Stimulated activated CD4-positive, alpha-beta T cell treated with anti-CD3 and anti-CD28 coated beads, TNF-alpha, amount 100 ng/mL, for 4 hours (primary cell): Measurements from ENCODE around the gene HPX.

Experiments used
- DNase-seq, 3 experiments: peaks; one replicate each; pipeline ENCODE4 v3.0.0-alpha.2; 2020; ENCODE audit warnings: low read depth in 3 of 3

The HPX gene

GRCh38 chr11:6440906-6441358 is at the start of gene HPX:
TSS of gene HPX (minus strand) at chr11:6440987. CDS start at chr11:6440963, 24 bp downstream.
- no peak for DNase-seq

GRCh38 chr11:6489306-6489705 is 48.5 kb upstream of the HPX start:
- no peak for DNase-seq

- DNase-seq = no peak
Observed at GRCh38 chr11:6488821-6489220, 48.0 kb upstream of the HPX start.

- no peak for DNase-seq
Observed at GRCh38 chr11:6488342-6488741, 47.6 kb upstream of the HPX start.

GRCh38 chr11:6486938-6487337 is 46.2 kb upstream of the HPX start:
- DNase-seq = no peak

GRCh38 chr11:6486256-6486655 is 45.5 kb upstream of the HPX start:
- DNase-seq = no peak

GRCh38 chr11:6485661-6486060 is 44.9 kb upstream of the HPX start:
- no peak for DNase-seq

- no peak for DNase-seq
Observed at GRCh38 chr11:6483015-6483414, 42.2 kb upstream of the HPX start.

GRCh38 chr11:6482441-6482840 is 41.7 kb upstream of the HPX start:
- no peak for DNase-seq

- no peak for DNase-seq
Observed at GRCh38 chr11:6481924-6482275, 41.1 kb upstream of the HPX start.

GRCh38 chr11:6481012-6481923 is 40.5 kb upstream of the HPX start, which contains the start of the genes ARFIP2 and TIMM10B:
TSS of gene ARFIP2 (minus strand) at chr11:6481331. CDS start at chr11:6480421, 910 bp downstream.
TSS of gene TIMM10B (plus strand) at chr11:6481501. CDS start at chr11:6481517, 16 bp downstream.
- DNase-seq = peak; percentile 88 to 91 (median 90)

GRCh38 chr11:6480299-6480914 is 39.6 kb upstream of the HPX start:
- no peak for DNase-seq

- no peak for DNase-seq
Observed at GRCh38 chr11:6476571-6476970, 35.8 kb upstream of the HPX start.

GRCh38 chr11:6475936-6476335 is 35.1 kb upstream of the HPX start:
- DNase-seq = no peak

GRCh38 chr11:6474806-6475500 is 34.2 kb upstream of the HPX start:
- no peak for DNase-seq

GRCh38 chr11:6474413-6474792 is 33.6 kb upstream of the HPX start:
- DNase-seq = no peak

GRCh38 chr11:6473451-6474412 is 32.9 kb upstream of the HPX start, which contains the start of gene TRIM3:
TSS of gene TRIM3 (minus strand) at chr11:6473941. CDS start at chr11:6465695, 8,246 bp downstream.
- peak; percentile 59 to 66 (median 62) for DNase-seq

- no peak for DNase-seq
Observed at GRCh38 chr11:6472934-6473333, 32.1 kb upstream of the HPX start.

- DNase-seq = no peak
Observed at GRCh38 chr11:6469599-6469998, 28.8 kb upstream of the HPX start.

GRCh38 chr11:6468712-6469495 is 28.1 kb upstream of the HPX start:
- no peak for DNase-seq
